Breast epithelium (tissue), 3 donors: ENCODE measurements around the gene HAT1.

Experiments
- POLR2A ChIP-seq: fragments of 450-650 bp; IDR thresholded peaks from one replicate; pipeline ENCODE4 v1.6.1; 2016; ENCODE audit warnings: antibody characterized with exemption, mild to moderate bottlenecking, moderate library complexity
- TF ChIP-seq, protein P1 (sequence below), 3 donors: fragments of 450-650 bp; IDR thresholded peaks; one replicate each; pipeline ENCODE4 v1.5.1; 2016 to 2017; ENCODE audit warnings: antibody characterized with exemption in 3 of 3, mild to moderate bottlenecking in 3 of 3, moderate library complexity in 3 of 3

DNA sequence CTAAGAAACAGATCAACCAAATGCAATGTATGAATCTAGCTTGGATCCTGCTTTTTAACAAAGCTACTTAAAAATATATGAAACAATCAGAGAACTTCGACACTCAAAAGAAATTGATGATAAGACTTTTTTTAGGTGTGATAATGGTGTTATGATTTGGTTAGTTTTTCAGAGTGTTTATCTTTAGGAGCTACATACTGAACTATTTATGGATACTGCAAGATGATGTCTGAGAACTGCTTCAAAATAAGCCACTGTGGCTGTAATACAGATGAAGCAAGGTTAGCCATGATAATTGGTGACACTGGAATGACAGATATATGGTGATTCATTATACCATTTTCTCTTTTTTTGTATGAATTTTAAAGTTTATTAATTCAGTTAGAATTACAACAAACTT, 42.4 kb upstream of the HAT1 start:
- no peak for TF ChIP-seq POLR2A
- TF ChIP-seq, protein P1, sequence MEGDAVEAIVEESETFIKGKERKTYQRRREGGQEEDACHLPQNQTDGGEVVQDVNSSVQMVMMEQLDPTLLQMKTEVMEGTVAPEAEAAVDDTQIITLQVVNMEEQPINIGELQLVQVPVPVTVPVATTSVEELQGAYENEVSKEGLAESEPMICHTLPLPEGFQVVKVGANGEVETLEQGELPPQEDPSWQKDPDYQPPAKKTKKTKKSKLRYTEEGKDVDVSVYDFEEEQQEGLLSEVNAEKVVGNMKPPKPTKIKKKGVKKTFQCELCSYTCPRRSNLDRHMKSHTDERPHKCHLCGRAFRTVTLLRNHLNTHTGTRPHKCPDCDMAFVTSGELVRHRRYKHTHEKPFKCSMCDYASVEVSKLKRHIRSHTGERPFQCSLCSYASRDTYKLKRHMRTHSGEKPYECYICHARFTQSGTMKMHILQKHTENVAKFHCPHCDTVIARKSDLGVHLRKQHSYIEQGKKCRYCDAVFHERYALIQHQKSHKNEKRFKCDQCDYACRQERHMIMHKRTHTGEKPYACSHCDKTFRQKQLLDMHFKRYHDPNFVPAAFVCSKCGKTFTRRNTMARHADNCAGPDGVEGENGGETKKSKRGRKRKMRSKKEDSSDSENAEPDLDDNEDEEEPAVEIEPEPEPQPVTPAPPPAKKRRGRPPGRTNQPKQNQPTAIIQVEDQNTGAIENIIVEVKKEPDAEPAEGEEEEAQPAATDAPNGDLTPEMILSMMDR (IDR thresholded peaks at IDR 0.05): no peak
